Prostate gland (tissue), 2 donors: ENCODE measurements around the gene PTMA. TPM values are rescaled to one million over a fixed set of nuclear protein-coding genes. Genes with fewer than 3 reads are reported as not detected.

Experiments
- DNase-seq: peaks from one replicate; pipeline ENCODE4 v3.0.0-alpha.2; 2019; ENCODE audit warnings: low spot score
- H3K27ac ChIP-seq, 2 donors: fragments of 200-600 bp; sonication (generic); 2 replicates each; pipeline ENCODE4 v1.5.1; 2017 to 2019
- H3K27me3 ChIP-seq: fragments of 200-600 bp; sonication (generic); replicated peaks from 2 replicates; pipeline ENCODE4 v1.5.1; 2019; ENCODE audit not compliant: insufficient read depth
- H3K36me3 ChIP-seq, 2 donors: fragments of 200-600 bp; sonication (generic); 1 replicate in 1 of 2; 2 replicates in 1 of 2; pipeline versions ENCODE4 v1.5.1 to v1.8.1; 2017 to 2019
- H3K4me1 ChIP-seq: fragments of 200-600 bp; sonication (generic); replicated peaks from 2 replicates; pipeline ENCODE4 v1.5.1; 2019
- H3K4me3 ChIP-seq, 2 donors: fragments of 200-600 bp; sonication (generic); 2 replicates each; pipeline ENCODE4 v1.5.1; 2017 to 2019
- H3K9me3 ChIP-seq: fragments of 200-600 bp; sonication (generic); 2 replicates; pipeline ENCODE4 v1.5.1; 2017
- CTCF ChIP-seq, 4 experiments: fragments of 200-600 bp in 2 of 4; fragments of 450-650 bp in 2 of 4; sonication (generic) in 2 of 4; IDR thresholded peaks; 1 replicate in 3 of 4; 2 replicates in 1 of 4; pipeline ENCODE4 v1.5.1; 2016 to 2019; ENCODE audit warnings: antibody characterized with exemption in 4 of 4, mild to moderate bottlenecking in 2 of 4, moderate library complexity in 2 of 4
- POLR2A ChIP-seq: fragments of 450-650 bp; IDR thresholded peaks from one replicate; pipeline ENCODE4 v1.6.1; 2016; ENCODE audit warnings: antibody characterized with exemption, mild to moderate bottlenecking
- POLR2AphosphoS5 ChIP-seq: sonication (generic); formaldehyde crosslinking; IDR thresholded peaks from one replicate; pipeline ENCODE4 v1.6.1; 2017; ENCODE audit warnings: antibody characterized with exemption
- WGBS: methylation state at CpG from one replicate; pipeline ENCODE4 v1.1.5; 2018; 5-methylcytosine and 5-hydroxymethylcytosine counted together
- intact Hi-C: fragments of 100-400 bp; cut with DNase I; formaldehyde crosslinking; loops from one replicate; pipeline ENCODE4 v1.14.2; 2022
- total RNA-seq, 2 donors: library from RNA; depleted of rRNA; stranded (reverse); fragments of >200 nt; gene quantifications; one replicate each; pipeline ENCODE4 v1.1.0, GENCODE V29; 2016

Gene PTMA
- total RNA-seq, 2 donors from 2014 or later = 418 to 613 TPM

- no peaks in the 10 kb centered on the region for H3K27me3 ChIP-seq
- H3K27ac ChIP-seq = no peak overlapping the region
- no peak overlapping the region for H3K4me3 ChIP-seq
- no peaks in the 10 kb centered on the region for H3K36me3 ChIP-seq
- no peaks in the 10 kb centered on the region for H3K9me3 ChIP-seq
- TF ChIP-seq POLR2A (no peak), CTCF (IDR thresholded peaks at IDR 0.05) (no peak), POLR2AphosphoS5 (no peak)
- no peak for DNase-seq
- 79% methylated on average over 8 of the region's 8 CpGs for WGBS
- H3K4me1 ChIP-seq = no peaks in the 10 kb centered on the region
- intact Hi-C loops = no loop called here
These were observed 14.5 kb downstream of the PTMA start for GRCh38 chr2:231722721-231723307.

DNA sequence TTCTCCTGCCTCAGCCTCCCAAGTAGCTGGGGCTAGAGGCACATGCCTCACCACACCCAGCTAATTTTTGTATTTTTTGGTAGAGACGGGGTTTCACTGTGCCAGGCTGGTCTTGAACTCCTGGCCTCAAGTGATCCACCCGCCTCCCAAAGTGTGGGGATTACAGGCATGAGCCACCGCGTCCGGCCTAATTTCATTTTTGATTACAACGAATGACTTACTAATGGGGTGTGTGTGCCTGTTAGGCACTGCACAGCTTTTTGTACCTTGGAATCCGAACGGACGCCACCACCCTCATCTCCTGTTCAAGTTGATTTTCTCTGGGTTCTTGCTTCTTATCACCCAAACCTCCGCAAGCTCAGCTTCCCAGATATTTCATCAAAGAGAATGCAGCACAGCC is 17.2 kb downstream of the PTMA start:
- H3K27ac ChIP-seq = no peak overlapping the region
- H3K9me3 ChIP-seq = no peaks in the 10 kb centered on the region
- no peaks in the 10 kb centered on the region for H3K4me1 ChIP-seq
- no peak for DNase-seq
- WGBS = 93% methylated on average over 10 of the region's 10 CpGs
- intact Hi-C loops = no loop called here
- H3K27me3 ChIP-seq = no peaks in the 10 kb centered on the region
- no peaks in the 10 kb centered on the region for H3K36me3 ChIP-seq
- H3K4me3 ChIP-seq = no peak overlapping the region
- TF ChIP-seq CTCF (IDR thresholded peaks at IDR 0.05) (no peak), POLR2A (no peak), POLR2AphosphoS5 (no peak)

DNA sequence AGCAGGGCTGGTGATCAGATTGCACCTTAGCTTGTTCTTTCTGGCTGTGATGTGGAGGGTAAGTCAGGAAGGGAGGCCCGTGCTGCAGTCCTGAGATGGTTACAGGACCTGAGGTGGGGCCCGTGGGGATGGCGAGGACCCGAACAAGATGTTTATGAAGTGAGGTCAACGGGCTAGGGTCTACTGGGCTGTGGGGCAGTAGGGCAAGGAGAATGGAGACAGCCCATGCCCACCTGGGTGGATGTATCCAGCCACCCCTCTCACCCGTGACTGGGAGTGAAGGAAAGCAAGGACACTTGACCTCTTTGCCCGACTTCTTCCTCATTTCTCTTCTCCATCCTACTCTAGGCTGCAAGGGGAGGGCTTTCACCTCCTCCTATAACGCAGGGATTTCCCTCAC is 18.0 kb downstream of the PTMA start:
- Histone ChIP-seq H3K9me3 (no peaks in the 10 kb centered on the region), H3K4me3 (no peak overlapping the region), H3K36me3 (no peaks in the 10 kb centered on the region), H3K27ac (no peak overlapping the region), H3K27me3 (no peaks in the 10 kb centered on the region), H3K4me1 (no peaks in the 10 kb centered on the region)
- intact Hi-C loops = no loop called here
- DNase-seq = no peak
- WGBS = 82% methylated on average over 8 of the region's 8 CpGs
- TF ChIP-seq CTCF (IDR thresholded peaks at IDR 0.05) = no peak
- no peak for TF ChIP-seq POLR2A
- TF ChIP-seq POLR2AphosphoS5 = no peak

- no peaks in the 10 kb centered on the region for H3K4me1 ChIP-seq
These were observed 19.3 kb downstream of the PTMA start for GRCh38 chr2:231727621-231728020.

More at GRCh38 chr2:231727621-231728020, 19.3 kb downstream of the PTMA start:
- H3K9me3 ChIP-seq = no peaks in the 10 kb centered on the region
- no peaks in the 10 kb centered on the region for H3K27me3 ChIP-seq
- intact Hi-C loops = no loop called here
- WGBS = 63% methylated on average over 4 of the region's 4 CpGs
- DNase-seq = no peak
- H3K4me3 ChIP-seq = no peak overlapping the region
- no peaks in the 10 kb centered on the region for H3K36me3 ChIP-seq
- H3K27ac ChIP-seq = no peak overlapping the region
- TF ChIP-seq CTCF (IDR thresholded peaks at IDR 0.05) = no peak
- no peak for TF ChIP-seq POLR2A
- TF ChIP-seq POLR2AphosphoS5 = no peak
